Activated CD4-positive, alpha-beta memory T cell treated with anti-CD3 and anti-CD28 coated beads, Interleukin-2, amount 10 ng/mL, durations not matched to agents 7 days and 5 days (primary cell): ENCODE data around the gene WNT5B. TPM values are rescaled to one million over a fixed set of nuclear protein-coding genes. Genes with fewer than 3 reads are reported as not detected.
"Not testable (repeated sequence)": the region's sequence is repeated elsewhere in the genome, so short reads cannot be mapped to it uniquely, and the experiment has no call there.

ENCODE experiments used
- CTCF ChIA-PET: fragments of 350-600 bp; sonication (Branson Sonifier 250); formaldehyde crosslinking; loops from one replicate; lab custom pipeline; 2021; ENCODE audit warnings: antibody characterized with exemption, inconsistent platforms; lab: Charles Lee
- POLR2A ChIA-PET: fragments of 350-600 bp; sonication (Branson Sonifier 250); formaldehyde crosslinking; loops from one replicate; lab custom pipeline; 2021; ENCODE audit warnings: antibody characterized with exemption; lab: Charles Lee
- DNase-seq: peaks from one replicate; pipeline ENCODE4 v3.0.0-alpha.2; 2020
- H3K27ac Mint-ChIP-seq: one replicate; pipeline ENCODE4 v1.8.0; 2021; ENCODE audit warnings: mild to moderate bottlenecking, mixed read lengths
- H3K27me3 Mint-ChIP-seq: one replicate; pipeline ENCODE4 v1.8.0; 2021; ENCODE audit warnings: mixed read lengths
- H3K36me3 Mint-ChIP-seq: one replicate; pipeline ENCODE4 v1.8.0; 2021; ENCODE audit warnings: low read depth, mixed read lengths
- H3K4me1 Mint-ChIP-seq: one replicate; pipeline ENCODE4 v1.8.0; 2021; ENCODE audit warnings: mixed read lengths
- H3K4me3 Mint-ChIP-seq: one replicate; pipeline ENCODE4 v1.8.0; 2021; ENCODE audit warnings: mild to moderate bottlenecking, mixed read lengths
- H3K9me3 Mint-ChIP-seq: one replicate; pipeline ENCODE4 v1.8.0; 2021; ENCODE audit warnings: mixed read lengths
- total RNA-seq, 2 experiments: library from RNA; stranded (reverse); gene quantifications; one replicate each; pipeline ENCODE4 v1.2.3, GENCODE V29; 2021

WNT5B gene
- total RNA-seq, 2 experiments from 2014 or later = 1.4 to 1.7 TPM

DNA sequence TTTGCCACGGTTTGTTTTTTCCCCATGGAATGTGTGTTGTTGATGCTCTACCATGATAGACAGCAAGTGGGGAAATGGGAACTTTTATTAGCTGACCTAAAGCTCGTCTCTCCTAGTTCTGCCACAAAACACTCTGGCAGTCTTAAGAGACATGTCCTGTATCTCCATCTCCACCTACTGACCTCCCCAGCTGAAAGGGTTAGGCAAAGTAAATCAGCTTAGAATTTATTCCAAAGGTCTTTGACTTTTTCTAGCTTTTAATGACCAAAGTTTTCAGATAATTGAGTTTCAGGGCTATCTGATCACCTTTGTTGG, 52.4 kb downstream of the WNT5B start:
- ChIA-PET CTCF (interaction anchor here (1.1 to 1.4 kb wide), 2 partner anchors 47 to 89 kb away, joined by 3 to 5 read pairs; no protein-coding TSS in a partner anchor), POLR2A (interaction anchor here (2.5 kb wide), 1 partner anchor 9 kb away, joined by 13 read pairs; the partner anchor contains the start of gene ADIPOR2)
- Mint-ChIP-seq H3K4me1 (no peaks in the 10 kb centered on the region), H3K36me3 (no peaks in the 10 kb centered on the region), H3K4me3 (no peak overlapping the region), H3K27me3 (peaks cover 14% of the 10 kb centered on the region), H3K27ac (no peak overlapping the region), H3K9me3 (no peaks in the 10 kb centered on the region)
- DNase-seq = no peak

DNA sequence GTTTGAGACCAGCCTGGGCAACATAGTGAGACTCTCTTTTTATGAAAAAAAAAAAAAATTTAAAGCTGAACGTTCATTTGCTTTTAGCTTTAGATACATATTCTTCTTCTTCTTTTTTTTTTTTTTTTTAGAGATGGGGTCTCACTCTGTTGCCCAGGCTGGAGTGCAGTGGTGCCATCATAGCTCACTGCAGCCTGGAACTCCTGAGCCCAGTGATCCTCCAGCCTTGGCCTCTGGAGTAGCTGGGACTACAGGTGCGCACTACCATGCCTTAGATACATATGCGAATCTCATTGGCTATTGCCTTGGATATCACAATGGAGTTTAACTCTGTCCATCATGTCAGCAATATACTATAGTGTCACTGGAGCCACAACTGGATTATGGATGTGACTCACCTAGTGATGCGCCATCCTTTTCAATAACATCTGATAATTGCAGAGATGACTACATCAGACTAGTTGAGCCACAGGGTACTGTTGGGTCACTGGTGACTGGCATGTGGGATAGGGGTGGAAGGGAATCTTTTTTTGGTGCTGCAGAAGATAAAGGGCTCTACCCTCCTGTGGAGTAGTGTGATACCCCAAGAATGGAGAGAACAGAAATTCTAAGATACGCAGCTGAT, 59.2 kb downstream of the WNT5B start:
- no peaks in the 10 kb centered on the region for H3K9me3 Mint-ChIP-seq
- POLR2A ChIA-PET = interaction anchor here (1.3 kb wide), 1 partner anchor 22 kb away, joined by 3 read pairs; no protein-coding TSS in a partner anchor
- H3K27me3 Mint-ChIP-seq = no peaks in the 10 kb centered on the region
- H3K36me3 Mint-ChIP-seq = peaks cover 11% of the 10 kb centered on the region
- H3K4me3 Mint-ChIP-seq = no peak overlapping the region
- no peak overlapping the region for H3K27ac Mint-ChIP-seq
- CTCF ChIA-PET = interaction anchor here (0.7 to 2.5 kb wide), 7 partner anchors 10 to 103 kb away, joined by 3 to 7 read pairs (median 3); no protein-coding TSS in a partner anchor
- DNase-seq = no peak
- H3K4me1 Mint-ChIP-seq = peaks cover 35% of the 10 kb centered on the region

DNA sequence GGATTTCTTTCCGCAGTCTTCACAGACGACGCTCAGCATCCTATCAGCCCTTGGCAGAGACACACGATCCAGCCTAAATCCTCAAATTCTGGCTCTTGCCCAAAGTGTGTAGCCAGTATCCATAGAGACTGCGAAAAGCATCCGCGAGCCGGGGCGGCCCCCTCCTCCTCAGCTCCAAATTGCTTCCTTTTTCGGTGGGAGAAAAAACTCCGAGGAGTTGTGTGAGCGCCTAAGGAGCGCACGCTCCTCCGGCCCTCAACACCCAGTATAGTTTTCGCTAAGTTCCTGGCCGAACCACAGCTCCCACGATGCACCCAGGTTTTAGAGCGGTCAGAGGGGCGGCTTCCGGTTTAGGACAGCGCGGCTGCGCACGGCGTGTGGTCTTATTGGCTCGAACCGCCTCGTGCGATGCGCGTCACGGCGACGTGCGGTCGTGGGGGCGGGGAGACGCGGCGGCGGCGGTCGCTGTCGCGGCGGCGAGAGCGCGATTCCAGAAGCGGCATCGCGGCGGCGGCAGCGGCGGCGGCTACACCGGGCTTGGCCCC, 61.6 kb downstream of the WNT5B start, which contains the start of gene ADIPOR2:
Gene ADIPOR2 (plus strand): TSS at position 493 of the 545 bp plus-strand sequence. CDS start 63,274 bp downstream, outside the sequence.
- H3K36me3 Mint-ChIP-seq = peaks cover 17% of the 10 kb centered on the region
- CTCF ChIA-PET = interaction anchor here (1.1 to 2.1 kb wide), 6 partner anchors 23 to 249 kb away, joined by 3 to 8 read pairs (median 6); no protein-coding TSS in a partner anchor
- H3K27ac Mint-ChIP-seq = peak within 1 kb of the TSS; percentile 84
- H3K4me1 Mint-ChIP-seq = peaks cover 43% of the 10 kb centered on the region
- H3K4me3 Mint-ChIP-seq = peak within 1 kb of the TSS; percentile 98
- POLR2A ChIA-PET = interaction anchor here (0.7 to 3.8 kb wide), 14 partner anchors 9 to 373 kb away, joined by 3 to 23 read pairs (median 4); no protein-coding TSS in a partner anchor
- H3K9me3 Mint-ChIP-seq = no peaks in the 10 kb centered on the region
- H3K27me3 Mint-ChIP-seq = no peaks in the 10 kb centered on the region
- peak; percentile 94 for DNase-seq

DNA sequence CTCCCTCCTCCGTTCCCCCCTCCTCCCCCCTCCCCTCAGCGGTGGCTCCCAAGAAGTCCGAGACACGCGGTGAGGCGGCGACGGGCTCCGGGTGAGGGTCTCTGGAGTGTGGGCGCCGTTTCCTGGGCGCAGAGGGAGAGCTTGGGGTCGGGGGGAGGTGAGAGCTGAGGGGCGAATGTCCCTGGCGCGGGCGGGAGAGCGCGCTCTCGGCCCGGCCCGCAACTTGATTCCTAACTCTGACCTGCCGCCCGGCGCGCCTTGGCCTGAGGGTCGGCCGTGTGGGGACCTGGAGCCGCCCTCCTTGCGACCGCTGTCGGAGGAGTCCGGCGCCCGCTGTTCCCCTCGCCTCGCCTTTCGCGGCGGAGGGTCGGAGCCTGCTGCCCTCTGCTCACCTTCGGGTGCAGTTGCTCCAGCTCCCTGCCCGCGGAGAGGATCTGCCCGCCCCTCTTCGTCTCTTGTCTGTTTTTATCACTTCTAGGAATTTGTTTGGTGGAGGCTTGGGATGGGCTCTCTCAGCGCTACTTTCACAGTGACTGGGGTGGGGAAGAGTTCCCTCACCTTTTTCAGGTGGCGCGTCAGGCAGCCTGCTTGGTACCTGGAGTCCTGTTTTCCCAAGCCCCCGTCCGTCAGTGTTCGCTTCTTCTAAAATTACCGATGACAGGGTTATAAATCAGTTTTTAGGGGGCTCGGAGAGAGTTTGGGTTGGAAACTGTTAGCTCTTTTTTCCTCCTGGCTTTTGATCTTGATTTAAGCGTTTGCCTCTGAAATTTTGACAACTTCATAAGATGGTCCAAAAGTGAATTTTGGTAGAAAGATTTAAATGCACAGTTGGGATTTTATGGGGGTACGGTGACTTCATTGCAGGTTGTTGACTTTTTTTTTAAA, 62.3 kb downstream of the WNT5B start:
- Mint-ChIP-seq H3K36me3 (peaks cover 22% of the 10 kb centered on the region), H3K4me3 (peak overlapping the region; percentile 98), H3K27me3 (no peaks in the 10 kb centered on the region), H3K27ac (peak overlapping the region; percentile 84), H3K4me1 (peaks cover 50% of the 10 kb centered on the region), H3K9me3 (no peaks in the 10 kb centered on the region)
- ChIA-PET POLR2A (interaction anchor here (0.6 to 3.8 kb wide), 18 partner anchors 10 to 1303 kb away, joined by 3 to 23 read pairs (median 4); no protein-coding TSS in a partner anchor), CTCF (interaction anchor here (0.6 to 2.1 kb wide), 6 partner anchors 37 to 328 kb away, joined by 3 to 8 read pairs (median 6); no protein-coding TSS in a partner anchor)
- no peak for DNase-seq

GRCh38 chr12:1692226-1692625, 63.2 kb downstream of the WNT5B start:
- Mint-ChIP-seq H3K9me3 (no peaks in the 10 kb centered on the region), H3K4me1 (peaks cover 56% of the 10 kb centered on the region), H3K27ac (peak overlapping the region; percentile 84), H3K4me3 (peak overlapping the region; percentile 98), H3K36me3 (peaks cover 23% of the 10 kb centered on the region), H3K27me3 (no peaks in the 10 kb centered on the region)
- ChIA-PET POLR2A (interaction anchor here (0.6 to 3.8 kb wide), 8 partner anchors 11 to 1171 kb away, joined by 3 to 23 read pairs (median 5); no protein-coding TSS in a partner anchor), CTCF (interaction anchor here (0.6 to 1.3 kb wide), 3 partner anchors 27 to 329 kb away, joined by 3 to 6 read pairs (median 3); no protein-coding TSS in a partner anchor)
- DNase-seq = no peak

DNA sequence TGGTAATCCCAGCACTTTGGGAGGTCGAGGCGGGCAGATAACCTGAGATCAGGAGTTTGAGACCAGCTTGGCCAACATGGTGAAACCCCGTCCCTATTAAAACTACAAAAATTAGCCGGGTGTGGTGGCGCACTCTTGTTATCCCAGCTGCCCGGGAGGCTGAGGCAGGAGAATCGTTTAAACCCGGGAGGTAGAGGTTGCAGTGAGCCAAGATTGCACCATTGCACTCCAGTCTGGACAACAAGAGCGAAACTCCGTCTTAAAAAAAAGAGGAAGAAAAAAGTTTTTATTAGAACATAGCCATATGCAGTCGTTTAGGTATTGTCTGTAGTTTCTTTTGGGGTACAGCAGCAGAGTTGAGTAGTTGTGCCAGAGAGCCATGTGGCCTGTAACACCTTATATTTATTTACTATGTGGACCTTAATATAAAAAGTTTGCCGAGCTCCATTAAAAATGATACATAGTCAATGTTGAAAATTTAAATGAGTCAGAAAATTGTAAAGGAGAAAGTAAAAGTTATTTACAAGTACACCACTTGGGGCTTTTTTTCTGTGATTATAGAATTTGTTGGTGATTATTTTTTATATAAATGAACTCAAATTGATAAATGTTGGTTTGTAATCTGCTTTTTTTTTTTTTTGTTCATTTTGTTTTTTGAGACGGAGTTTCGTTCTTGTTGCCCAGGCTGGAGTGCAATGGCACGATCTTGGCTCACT, 64.0 kb downstream of the WNT5B start:
- CTCF ChIA-PET = interaction anchor here (0.6 to 1.3 kb wide), 6 partner anchors 10 to 159 kb away, joined by 3 to 5 read pairs (median 3); no protein-coding TSS in a partner anchor
- Mint-ChIP-seq H3K4me3 (peak overlapping the region; percentile 14), H3K9me3 (no peaks in the 10 kb centered on the region), H3K36me3 (peaks cover 26% of the 10 kb centered on the region), H3K4me1 (peaks cover 60% of the 10 kb centered on the region), H3K27me3 (no peaks in the 10 kb centered on the region), H3K27ac (no peak overlapping the region)
- no peak for DNase-seq
- POLR2A ChIA-PET = interaction anchor here (0.6 to 3.8 kb wide), 2 partner anchors 9 to 32 kb away, joined by 3 to 23 read pairs; no protein-coding TSS in a partner anchor

GRCh38 chr12:1695097-1695496, 66.1 kb downstream of the WNT5B start:
- H3K9me3 Mint-ChIP-seq, H3K27ac Mint-ChIP-seq, H3K4me3 Mint-ChIP-seq, H3K27me3 Mint-ChIP-seq, POLR2A ChIA-PET, CTCF ChIA-PET, DNase-seq: not testable (repeated sequence)
- Mint-ChIP-seq H3K36me3 (peaks cover 26% of the 10 kb centered on the region), H3K4me1 (peaks cover 57% of the 10 kb centered on the region)

- peaks cover 55% of the 10 kb centered on the region for H3K4me1 Mint-ChIP-seq
- DNase-seq = no peak
- CTCF ChIA-PET = interaction anchor here (0.7 to 2.4 kb wide), 3 partner anchors 43 to 329 kb away, joined by 3 to 8 read pairs (median 6); no protein-coding TSS in a partner anchor
- POLR2A ChIA-PET = no interaction called here
- H3K4me3 Mint-ChIP-seq = no peak overlapping the region
- H3K27ac Mint-ChIP-seq = no peak overlapping the region
- peaks cover 26% of the 10 kb centered on the region for H3K36me3 Mint-ChIP-seq
- H3K27me3 Mint-ChIP-seq = no peaks in the 10 kb centered on the region
- H3K9me3 Mint-ChIP-seq = no peaks in the 10 kb centered on the region
Observed at GRCh38 chr12:1695886-1696670, 67.0 kb downstream of the WNT5B start.

DNA sequence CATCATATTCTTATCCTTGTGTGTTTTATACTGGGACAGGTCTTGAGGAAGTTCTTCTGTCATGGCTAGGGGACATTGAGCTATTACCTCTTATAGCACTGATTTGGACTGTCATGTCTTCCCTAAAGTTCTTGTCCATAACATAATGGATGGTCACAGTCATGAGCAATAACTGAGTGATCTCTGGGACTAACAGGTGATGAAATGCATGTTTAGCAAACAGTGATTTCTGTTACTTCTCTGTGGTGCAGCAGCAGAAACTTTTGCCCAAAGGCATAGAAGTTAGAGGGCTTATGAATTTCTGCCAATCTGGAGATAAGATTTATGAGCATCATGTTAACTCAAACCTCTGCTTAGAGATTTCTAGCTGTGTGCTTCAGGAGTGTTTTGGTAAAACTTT, 67.8 kb downstream of the WNT5B start:
- no peak for DNase-seq
- ChIA-PET POLR2A (no interaction called here), CTCF (interaction anchor here (0.7 to 2.4 kb wide), 4 partner anchors 44 to 330 kb away, joined by 3 to 8 read pairs (median 5); no protein-coding TSS in a partner anchor)
- Mint-ChIP-seq H3K27me3 (no peaks in the 10 kb centered on the region), H3K9me3 (no peaks in the 10 kb centered on the region), H3K27ac (no peak overlapping the region), H3K4me3 (no peak overlapping the region), H3K4me1 (peaks cover 50% of the 10 kb centered on the region), H3K36me3 (peaks cover 23% of the 10 kb centered on the region)
